Natural killer cell (primary cell): ENCODE results near the gene NEMP1. TPM values are rescaled to one million over a fixed set of nuclear protein-coding genes. Genes with fewer than 3 reads are reported as not detected.
A peak's percentile ranks its signal among the peaks of the same experiment; 100 is the strongest.

Experiments used
- ATAC-seq, 3 donors: fragments of 150-1000 bp in 2 of 3; fragments of 200-7000 bp in 1 of 3; cut with Tn5 transposase; 1 replicate in 1 of 3; 2 replicates in 2 of 3; pipeline ENCODE4 v1.10.0; 2021; ENCODE audit warnings: mild to moderate bottlenecking in 2 of 3, moderate library complexity in 2 of 3
- DNase-seq, 2 donors: peaks; one replicate each; pipeline versions ENCODE4 v3.0.0 to v3.0.0-alpha.2; 2013 to 2021; ENCODE audit warnings: mixed read lengths in 1 of 2
- H3K27ac ChIP-seq: one replicate; pipeline ENCODE4 v1.5.1; 2013; ENCODE audit warnings: mild to moderate bottlenecking, low read length
- H3K27me3 ChIP-seq: one replicate; pipeline ENCODE4 v1.6.1; 2013; ENCODE audit warnings: low read length; ENCODE audit not compliant: control insufficient read depth, insufficient read depth
- H3K36me3 ChIP-seq: one replicate; pipeline ENCODE4 v1.6.1; 2013; ENCODE audit warnings: low read length; ENCODE audit not compliant: control insufficient read depth, insufficient read depth
- H3K4me1 ChIP-seq: one replicate; pipeline ENCODE4 v1.6.1; 2013; ENCODE audit warnings: low read length; ENCODE audit not compliant: control insufficient read depth, insufficient read depth
- H3K4me3 ChIP-seq: one replicate; pipeline ENCODE4 v1.5.1; 2013; ENCODE audit warnings: low read length
- H3K9me3 ChIP-seq: one replicate; pipeline ENCODE4 v1.6.1; 2013; ENCODE audit warnings: low read length; ENCODE audit not compliant: control insufficient read depth, insufficient read depth
- H3K27ac Mint-ChIP-seq, 2 donors: one replicate each; pipeline ENCODE4 v1.8.0; 2022; ENCODE audit warnings: mild to moderate bottlenecking in 2 of 2, mixed read lengths in 2 of 2, moderate library complexity in 1 of 2
- H3K27me3 Mint-ChIP-seq, 2 donors: one replicate each; pipeline ENCODE4 v1.8.0; 2022; ENCODE audit warnings: low read depth in 2 of 2, mixed read lengths in 2 of 2
- H3K36me3 Mint-ChIP-seq: one replicate; pipeline ENCODE4 v1.8.0; 2022; ENCODE audit warnings: mixed read lengths
- H3K4me1 Mint-ChIP-seq, 2 donors: one replicate each; pipeline ENCODE4 v1.8.0; 2022; ENCODE audit warnings: mixed read lengths in 2 of 2
- H3K4me3 Mint-ChIP-seq: one replicate; pipeline ENCODE4 v1.8.0; 2022; ENCODE audit warnings: mild to moderate bottlenecking, moderate library complexity, mixed read lengths
- H3K9me3 Mint-ChIP-seq, 2 donors: one replicate each; pipeline ENCODE4 v1.8.0; 2022; ENCODE audit warnings: mixed read lengths in 2 of 2
- WGBS: methylation state at CpG from one replicate; pipeline ENCODE4 v1.1.7; 2013; ENCODE audit warnings: missing lambda C conversion rate; ENCODE audit not compliant: insufficient coverage; 5-methylcytosine and 5-hydroxymethylcytosine counted together
- intact Hi-C: fragments of 100-400 bp; cut with micrococcal nuclease; formaldehyde crosslinking; loops from one replicate; pipeline ENCODE4 v1.14.2; 2022
- total RNA-seq, 4 donors: library from RNA; stranded (reverse); fragments of 120-200 nt in 1 of 4; gene quantifications; one replicate each; pipeline versions ENCODE4 v1.2.3 to v1.2.4, GENCODE V29; 2013 to 2022
- TF ChIP-seq, protein P1 (sequence below): fragments of 200-600 bp; IDR thresholded peaks from one replicate; pipeline ENCODE4 v1.8.0; 2022; ENCODE audit warnings: antibody characterized with exemption

NEMP1 gene
- total RNA-seq, 3 donors from 2014 or later (not counting 1 experiment from before 2014, with no cell fraction given) = 11.1 to 16.7 (median 12.1) TPM

DNA sequence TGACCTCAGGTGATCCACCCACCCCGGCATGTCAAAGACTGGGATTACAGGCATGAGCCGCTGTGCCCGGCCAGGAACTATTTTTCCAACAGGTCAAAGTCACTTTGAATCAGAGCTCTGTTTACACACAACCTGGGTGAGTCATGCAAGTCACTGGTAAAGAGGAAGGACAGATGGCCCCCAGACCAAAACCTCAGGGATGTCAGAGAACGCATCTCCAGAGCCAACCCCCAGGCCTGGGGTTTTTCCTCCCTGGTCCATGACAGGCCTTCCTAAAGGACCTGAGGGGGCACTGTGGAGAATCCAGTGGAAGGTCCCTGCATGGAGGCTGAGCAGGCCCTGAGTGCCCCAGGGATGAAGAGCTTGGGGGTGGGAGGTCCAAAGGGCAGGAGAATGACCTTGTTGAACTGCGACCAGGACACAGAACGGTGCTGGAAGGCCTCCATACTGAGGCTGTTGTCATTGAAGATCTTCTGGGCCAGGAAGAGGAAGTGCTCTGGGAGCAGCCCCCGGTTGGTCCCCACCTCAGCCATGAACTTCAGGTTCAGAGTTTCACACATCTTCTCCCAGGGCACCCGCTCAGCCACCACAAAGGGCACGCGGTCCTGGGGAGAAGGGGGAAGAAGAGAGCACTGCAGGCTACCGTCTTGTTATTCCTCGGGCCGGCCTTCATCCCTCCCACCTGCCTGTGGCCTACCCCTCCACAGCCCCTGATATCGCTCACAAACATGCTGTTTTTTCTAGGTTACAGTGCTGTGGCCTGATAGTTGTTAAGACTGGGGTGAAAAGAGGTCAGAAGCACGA, 23.5 kb upstream of the NEMP1 start:
- no peaks in the 10 kb centered on the region for H3K9me3 ChIP-seq
- H3K4me1 Mint-ChIP-seq = peaks cover 24 to 50% of the 10 kb centered on the region in 2 donors
- no peak overlapping the region for H3K4me3 Mint-ChIP-seq
- DNase-seq = peak in 1 of 2 donors; percentile 34
- peak; percentile 62 to 76 (median 76) for ATAC-seq
- intact Hi-C loops = loop anchor here (1.0 kb wide), 1 partner anchor 8 kb away; no protein-coding TSS in a partner anchor
- TF ChIP-seq, protein P1, sequence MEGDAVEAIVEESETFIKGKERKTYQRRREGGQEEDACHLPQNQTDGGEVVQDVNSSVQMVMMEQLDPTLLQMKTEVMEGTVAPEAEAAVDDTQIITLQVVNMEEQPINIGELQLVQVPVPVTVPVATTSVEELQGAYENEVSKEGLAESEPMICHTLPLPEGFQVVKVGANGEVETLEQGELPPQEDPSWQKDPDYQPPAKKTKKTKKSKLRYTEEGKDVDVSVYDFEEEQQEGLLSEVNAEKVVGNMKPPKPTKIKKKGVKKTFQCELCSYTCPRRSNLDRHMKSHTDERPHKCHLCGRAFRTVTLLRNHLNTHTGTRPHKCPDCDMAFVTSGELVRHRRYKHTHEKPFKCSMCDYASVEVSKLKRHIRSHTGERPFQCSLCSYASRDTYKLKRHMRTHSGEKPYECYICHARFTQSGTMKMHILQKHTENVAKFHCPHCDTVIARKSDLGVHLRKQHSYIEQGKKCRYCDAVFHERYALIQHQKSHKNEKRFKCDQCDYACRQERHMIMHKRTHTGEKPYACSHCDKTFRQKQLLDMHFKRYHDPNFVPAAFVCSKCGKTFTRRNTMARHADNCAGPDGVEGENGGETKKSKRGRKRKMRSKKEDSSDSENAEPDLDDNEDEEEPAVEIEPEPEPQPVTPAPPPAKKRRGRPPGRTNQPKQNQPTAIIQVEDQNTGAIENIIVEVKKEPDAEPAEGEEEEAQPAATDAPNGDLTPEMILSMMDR = no peak
- peaks cover 9% of the 10 kb centered on the region for H3K36me3 Mint-ChIP-seq
- no peaks in the 10 kb centered on the region for H3K27me3 Mint-ChIP-seq
- H3K9me3 Mint-ChIP-seq = no peaks in the 10 kb centered on the region
- H3K4me1 ChIP-seq = peaks cover 19% of the 10 kb centered on the region
- peak overlapping the region; percentile 80 to 86 for H3K27ac Mint-ChIP-seq
- H3K27ac ChIP-seq = peak overlapping the region; percentile 64
- H3K36me3 ChIP-seq = peaks cover 68% of the 10 kb centered on the region
- 53% methylated on average over 10 of the region's 15 CpGs for WGBS
- H3K4me3 ChIP-seq = no peak overlapping the region
- no peaks in the 10 kb centered on the region for H3K27me3 ChIP-seq

DNA sequence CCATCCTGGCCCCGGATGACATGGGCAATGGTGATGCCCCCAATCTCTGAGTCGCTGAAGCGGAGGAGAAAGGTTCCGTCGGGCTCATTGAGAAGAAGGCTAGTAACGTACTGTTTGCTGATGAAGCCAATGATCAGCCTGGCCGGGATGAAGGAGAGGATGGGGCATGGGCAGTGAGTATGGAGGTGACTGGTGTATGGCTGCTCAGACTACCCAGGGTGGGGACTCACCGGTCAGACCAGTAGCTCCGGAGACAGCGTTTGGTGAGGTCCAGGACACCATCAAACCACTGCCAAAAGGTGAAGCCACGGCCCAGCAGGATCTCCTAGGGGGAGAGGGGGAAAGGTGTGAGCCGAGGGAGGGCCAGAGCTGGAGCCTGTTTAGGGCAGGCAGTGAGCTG, 21.2 kb upstream of the NEMP1 start:
- Mint-ChIP-seq H3K27me3 (no peaks in the 10 kb centered on the region), H3K27ac (peak overlapping the region; percentile 10 to 74), H3K4me3 (no peak overlapping the region), H3K36me3 (no peaks in the 10 kb centered on the region), H3K4me1 (peaks cover 18 to 35% of the 10 kb centered on the region in 2 donors), H3K9me3 (no peaks in the 10 kb centered on the region)
- 93% methylated on average over 12 of the region's 12 CpGs for WGBS
- H3K27me3 ChIP-seq = no peaks in the 10 kb centered on the region
- H3K4me1 ChIP-seq = peaks cover 19% of the 10 kb centered on the region
- intact Hi-C loops = no loop called here
- H3K4me3 ChIP-seq = no peak overlapping the region
- TF ChIP-seq, protein P1 = no peak
- H3K36me3 ChIP-seq = peaks cover 64% of the 10 kb centered on the region
- no peak overlapping the region for H3K27ac ChIP-seq
- no peaks in the 10 kb centered on the region for H3K9me3 ChIP-seq
- ATAC-seq (no peak), DNase-seq (no peak)

DNA sequence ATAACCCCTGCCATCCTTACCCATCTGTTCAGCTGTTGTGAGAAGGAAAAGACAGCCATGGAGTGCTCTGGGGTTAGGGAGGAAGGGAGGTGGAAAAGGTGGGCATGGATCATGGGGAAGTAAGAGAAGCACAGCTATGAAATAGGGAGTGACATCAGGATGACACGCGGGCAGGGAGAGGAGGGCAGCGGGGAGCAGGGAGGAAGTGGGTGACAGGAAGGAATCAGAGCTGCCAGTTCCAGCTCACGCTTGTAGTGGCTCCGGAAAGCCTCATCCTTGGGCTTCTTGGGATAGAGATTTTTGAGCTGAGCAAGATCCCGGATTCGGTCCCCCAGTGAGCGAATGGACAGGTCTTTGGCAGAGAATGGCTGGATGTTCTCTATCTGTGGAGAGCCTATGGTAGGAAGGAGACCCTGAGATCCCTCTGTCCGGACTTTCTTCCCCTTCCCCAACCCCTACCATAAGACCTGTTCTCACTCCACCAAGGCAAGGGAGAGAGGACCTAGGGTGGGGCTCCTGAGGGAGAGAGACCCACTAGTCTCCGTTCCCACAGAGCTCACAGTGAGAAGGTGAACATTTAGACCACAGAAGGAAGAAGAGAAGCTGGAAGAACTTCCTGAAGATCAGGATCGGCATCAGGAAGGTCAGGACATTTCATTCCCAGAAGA, 20.6 kb upstream of the NEMP1 start:
- DNase-seq = no peak
- TF ChIP-seq, protein P1 = no peak
- no peak overlapping the region for H3K4me3 Mint-ChIP-seq
- Histone ChIP-seq H3K4me1 (peaks cover 24% of the 10 kb centered on the region), H3K4me3 (no peak overlapping the region), H3K27me3 (no peaks in the 10 kb centered on the region), H3K27ac (no peak overlapping the region), H3K36me3 (peaks cover 60% of the 10 kb centered on the region), H3K9me3 (no peaks in the 10 kb centered on the region)
- no peaks in the 10 kb centered on the region for H3K27me3 Mint-ChIP-seq
- peaks cover 14 to 31% of the 10 kb centered on the region in 2 donors for H3K4me1 Mint-ChIP-seq
- no peak for ATAC-seq
- H3K36me3 Mint-ChIP-seq = no peaks in the 10 kb centered on the region
- WGBS = 93% methylated on average over 10 of the region's 11 CpGs
- intact Hi-C loops = no loop called here
- peak overlapping the region; percentile 10 to 74 for H3K27ac Mint-ChIP-seq
- H3K9me3 Mint-ChIP-seq = no peaks in the 10 kb centered on the region
